Neural cell (in vitro differentiated cells): Measurements from ENCODE around the gene TMEM30B.

Experiments
- EP300 ChIP-seq: fragments of 450-650 bp; conservative IDR thresholded peaks from 2 replicates; pipeline ENCODE4 v1.6.1; 2014; ENCODE audit warnings: antibody characterized with exemption, mild to moderate bottlenecking, moderate library complexity; ENCODE audit not compliant: poor library complexity, severe bottlenecking
- POLR2AphosphoS5 ChIP-seq: IDR thresholded peaks from 2 replicates; pipeline ENCODE4 v1.6.1; 2012
- RAD21 ChIP-seq: fragments of 450-650 bp; conservative IDR thresholded peaks from 2 replicates; pipeline ENCODE4 v1.6.1; 2014; ENCODE audit warnings: antibody characterized with exemption, mild to moderate bottlenecking, moderate library complexity
- TF ChIP-seq, protein P1 (sequence below): fragments of 450-650 bp; IDR thresholded peaks from 2 replicates; pipeline ENCODE4 v1.5.1; 2014; ENCODE audit warnings: antibody characterized with exemption, mild to moderate bottlenecking, moderate library complexity; ENCODE audit not compliant: poor library complexity, severe bottlenecking
- TF ChIP-seq, protein P2 (sequence below): IDR thresholded peaks from 2 replicates; pipeline ENCODE4 v1.6.1; 2012; ENCODE audit warnings: borderline replicate concordance

DNA sequence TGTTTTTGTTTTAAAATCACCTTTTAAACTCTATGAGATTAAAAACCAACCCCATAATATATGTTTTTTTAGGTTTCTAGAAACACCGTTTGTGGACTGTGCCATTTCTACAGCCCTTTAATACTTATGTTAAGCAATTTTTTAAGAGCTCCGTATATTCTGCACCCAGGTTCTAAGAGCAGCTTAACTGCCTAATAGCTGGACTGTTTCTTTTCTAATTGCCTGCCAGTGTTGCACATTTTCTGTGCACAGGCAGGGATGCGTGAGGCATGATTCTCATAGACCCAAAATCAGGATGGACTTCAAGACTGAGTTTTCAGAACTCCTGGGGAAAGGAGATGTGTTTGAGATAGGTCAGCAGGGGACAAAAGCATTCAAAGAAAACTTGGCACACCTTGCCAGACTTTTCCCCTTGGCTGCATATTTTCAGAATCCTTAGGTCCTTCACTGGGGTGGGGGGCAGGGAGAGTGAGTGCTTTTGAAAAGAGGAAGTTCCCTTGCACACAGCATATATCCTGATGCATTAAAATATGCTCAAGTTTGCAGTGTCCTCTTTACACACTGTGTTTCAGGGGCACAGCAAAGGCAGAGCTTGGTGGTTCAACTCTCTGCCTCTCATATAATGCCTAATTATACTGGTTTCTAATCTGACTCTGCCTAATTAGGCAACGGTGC lies 27.9 kb downstream of the TMEM30B start:
- no peak for TF ChIP-seq EP300
- TF ChIP-seq, protein P1, sequence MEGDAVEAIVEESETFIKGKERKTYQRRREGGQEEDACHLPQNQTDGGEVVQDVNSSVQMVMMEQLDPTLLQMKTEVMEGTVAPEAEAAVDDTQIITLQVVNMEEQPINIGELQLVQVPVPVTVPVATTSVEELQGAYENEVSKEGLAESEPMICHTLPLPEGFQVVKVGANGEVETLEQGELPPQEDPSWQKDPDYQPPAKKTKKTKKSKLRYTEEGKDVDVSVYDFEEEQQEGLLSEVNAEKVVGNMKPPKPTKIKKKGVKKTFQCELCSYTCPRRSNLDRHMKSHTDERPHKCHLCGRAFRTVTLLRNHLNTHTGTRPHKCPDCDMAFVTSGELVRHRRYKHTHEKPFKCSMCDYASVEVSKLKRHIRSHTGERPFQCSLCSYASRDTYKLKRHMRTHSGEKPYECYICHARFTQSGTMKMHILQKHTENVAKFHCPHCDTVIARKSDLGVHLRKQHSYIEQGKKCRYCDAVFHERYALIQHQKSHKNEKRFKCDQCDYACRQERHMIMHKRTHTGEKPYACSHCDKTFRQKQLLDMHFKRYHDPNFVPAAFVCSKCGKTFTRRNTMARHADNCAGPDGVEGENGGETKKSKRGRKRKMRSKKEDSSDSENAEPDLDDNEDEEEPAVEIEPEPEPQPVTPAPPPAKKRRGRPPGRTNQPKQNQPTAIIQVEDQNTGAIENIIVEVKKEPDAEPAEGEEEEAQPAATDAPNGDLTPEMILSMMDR: no peak
- TF ChIP-seq, protein P2, sequence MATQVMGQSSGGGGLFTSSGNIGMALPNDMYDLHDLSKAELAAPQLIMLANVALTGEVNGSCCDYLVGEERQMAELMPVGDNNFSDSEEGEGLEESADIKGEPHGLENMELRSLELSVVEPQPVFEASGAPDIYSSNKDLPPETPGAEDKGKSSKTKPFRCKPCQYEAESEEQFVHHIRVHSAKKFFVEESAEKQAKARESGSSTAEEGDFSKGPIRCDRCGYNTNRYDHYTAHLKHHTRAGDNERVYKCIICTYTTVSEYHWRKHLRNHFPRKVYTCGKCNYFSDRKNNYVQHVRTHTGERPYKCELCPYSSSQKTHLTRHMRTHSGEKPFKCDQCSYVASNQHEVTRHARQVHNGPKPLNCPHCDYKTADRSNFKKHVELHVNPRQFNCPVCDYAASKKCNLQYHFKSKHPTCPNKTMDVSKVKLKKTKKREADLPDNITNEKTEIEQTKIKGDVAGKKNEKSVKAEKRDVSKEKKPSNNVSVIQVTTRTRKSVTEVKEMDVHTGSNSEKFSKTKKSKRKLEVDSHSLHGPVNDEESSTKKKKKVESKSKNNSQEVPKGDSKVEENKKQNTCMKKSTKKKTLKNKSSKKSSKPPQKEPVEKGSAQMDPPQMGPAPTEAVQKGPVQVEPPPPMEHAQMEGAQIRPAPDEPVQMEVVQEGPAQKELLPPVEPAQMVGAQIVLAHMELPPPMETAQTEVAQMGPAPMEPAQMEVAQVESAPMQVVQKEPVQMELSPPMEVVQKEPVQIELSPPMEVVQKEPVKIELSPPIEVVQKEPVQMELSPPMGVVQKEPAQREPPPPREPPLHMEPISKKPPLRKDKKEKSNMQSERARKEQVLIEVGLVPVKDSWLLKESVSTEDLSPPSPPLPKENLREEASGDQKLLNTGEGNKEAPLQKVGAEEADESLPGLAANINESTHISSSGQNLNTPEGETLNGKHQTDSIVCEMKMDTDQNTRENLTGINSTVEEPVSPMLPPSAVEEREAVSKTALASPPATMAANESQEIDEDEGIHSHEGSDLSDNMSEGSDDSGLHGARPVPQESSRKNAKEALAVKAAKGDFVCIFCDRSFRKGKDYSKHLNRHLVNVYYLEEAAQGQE: no peak
- TF ChIP-seq POLR2AphosphoS5: no peak
- TF ChIP-seq RAD21: no peak
